GM12801 (cell line): ENCODE data around the gene DOCK9.

ENCODE experiments used
- TF ChIP-seq, protein P1 (sequence below): IDR thresholded peaks from one replicate; pipeline ENCODE4 v1.5.1; 2011; ENCODE audit warnings: control low read depth; ENCODE audit not compliant: insufficient read length; ENCODE audit errors: extremely low read depth

The DOCK9 gene

DNA sequence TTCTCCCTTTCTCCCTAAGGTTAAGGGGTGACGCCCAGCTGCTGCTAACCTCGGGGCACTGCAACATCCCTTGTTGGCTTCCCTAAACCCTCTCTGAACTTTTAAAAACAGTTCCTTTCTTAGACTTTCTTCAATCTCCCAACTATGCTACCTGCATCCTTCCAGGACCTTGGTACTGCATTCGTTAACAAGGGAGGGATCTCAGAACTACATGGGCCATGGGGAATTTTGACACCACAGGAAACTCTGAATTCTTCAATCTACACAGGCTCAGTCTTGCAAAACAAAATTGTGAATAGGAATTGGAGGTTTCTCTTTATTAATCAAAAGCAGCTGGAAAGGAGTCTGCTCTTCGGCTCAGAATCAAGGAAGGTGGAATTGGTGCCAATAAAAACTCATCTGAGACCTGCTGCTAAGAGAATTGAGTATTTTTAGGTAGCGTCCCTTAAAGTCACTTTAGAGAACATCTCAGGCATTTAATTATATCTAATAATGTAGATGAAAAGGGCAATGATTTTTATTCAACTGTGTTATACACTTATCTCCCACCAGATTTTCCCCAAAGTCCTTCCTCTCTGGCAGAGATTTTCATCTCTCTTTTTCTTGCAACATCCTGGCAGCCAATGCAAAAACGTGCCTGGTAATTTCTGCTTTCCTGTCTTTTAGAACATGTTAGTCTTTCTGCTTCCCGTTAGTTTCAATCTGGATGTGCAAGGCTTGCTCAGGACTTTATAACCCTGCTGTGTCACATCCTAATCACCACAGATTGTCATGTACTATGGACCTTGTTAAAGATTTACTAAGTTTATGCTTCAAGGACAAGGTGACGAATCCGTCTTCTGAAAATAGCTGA, 156.3 kb downstream of the DOCK9 start:
- TF ChIP-seq, protein P1, sequence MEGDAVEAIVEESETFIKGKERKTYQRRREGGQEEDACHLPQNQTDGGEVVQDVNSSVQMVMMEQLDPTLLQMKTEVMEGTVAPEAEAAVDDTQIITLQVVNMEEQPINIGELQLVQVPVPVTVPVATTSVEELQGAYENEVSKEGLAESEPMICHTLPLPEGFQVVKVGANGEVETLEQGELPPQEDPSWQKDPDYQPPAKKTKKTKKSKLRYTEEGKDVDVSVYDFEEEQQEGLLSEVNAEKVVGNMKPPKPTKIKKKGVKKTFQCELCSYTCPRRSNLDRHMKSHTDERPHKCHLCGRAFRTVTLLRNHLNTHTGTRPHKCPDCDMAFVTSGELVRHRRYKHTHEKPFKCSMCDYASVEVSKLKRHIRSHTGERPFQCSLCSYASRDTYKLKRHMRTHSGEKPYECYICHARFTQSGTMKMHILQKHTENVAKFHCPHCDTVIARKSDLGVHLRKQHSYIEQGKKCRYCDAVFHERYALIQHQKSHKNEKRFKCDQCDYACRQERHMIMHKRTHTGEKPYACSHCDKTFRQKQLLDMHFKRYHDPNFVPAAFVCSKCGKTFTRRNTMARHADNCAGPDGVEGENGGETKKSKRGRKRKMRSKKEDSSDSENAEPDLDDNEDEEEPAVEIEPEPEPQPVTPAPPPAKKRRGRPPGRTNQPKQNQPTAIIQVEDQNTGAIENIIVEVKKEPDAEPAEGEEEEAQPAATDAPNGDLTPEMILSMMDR, result no peak

DNA sequence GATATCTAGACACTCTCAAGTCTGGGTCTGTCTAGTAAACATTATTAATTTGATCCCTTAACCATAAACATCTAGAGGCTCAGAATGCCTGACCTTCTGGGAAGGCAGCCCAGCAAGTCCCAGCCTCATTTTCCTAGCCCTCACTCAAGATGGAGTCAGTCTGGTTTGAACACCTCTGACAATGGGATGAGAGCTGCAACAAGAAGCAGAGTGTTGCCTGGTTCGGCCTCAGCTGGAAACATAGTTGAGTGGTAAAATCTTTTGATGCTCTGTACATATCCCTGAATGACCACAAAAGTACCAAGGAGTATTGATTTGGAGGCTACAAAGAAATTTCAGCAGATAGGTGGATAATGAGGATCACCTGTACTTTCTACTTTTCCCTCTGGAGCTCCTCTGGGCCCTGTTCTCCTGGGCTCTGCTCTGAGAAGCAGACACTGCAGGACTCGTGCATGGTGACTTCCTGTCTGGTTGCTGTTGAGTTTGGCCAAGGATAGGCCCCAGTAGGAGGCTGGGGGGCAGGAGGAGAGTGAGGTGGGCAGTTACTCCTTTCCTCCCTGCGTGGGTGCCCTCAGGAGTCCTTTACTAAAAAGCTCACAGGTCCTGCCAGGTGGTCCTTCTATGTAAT, 157.0 kb downstream of the DOCK9 start:
- TF ChIP-seq, protein P1, result no peak

DNA sequence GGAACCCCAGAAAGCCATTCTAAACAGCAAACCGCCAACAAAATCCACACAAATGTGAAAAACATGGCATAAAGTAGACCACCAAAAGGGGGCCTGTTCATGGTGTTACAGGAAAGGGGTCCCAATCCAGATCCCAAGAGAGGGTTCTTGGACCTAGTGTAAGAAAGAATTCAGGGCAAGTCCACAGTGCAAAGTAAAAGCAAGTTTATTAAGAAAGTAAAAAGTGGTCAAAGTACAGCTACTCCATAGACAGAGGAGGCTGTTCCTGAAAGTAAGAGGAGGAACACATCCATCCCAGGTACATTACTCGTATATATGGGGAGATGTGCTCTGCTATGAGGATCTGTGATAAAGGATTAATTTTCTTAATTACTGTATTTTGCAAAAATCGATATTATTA, 157.6 kb downstream of the DOCK9 start:
- TF ChIP-seq, protein P1, result no peak

DNA sequence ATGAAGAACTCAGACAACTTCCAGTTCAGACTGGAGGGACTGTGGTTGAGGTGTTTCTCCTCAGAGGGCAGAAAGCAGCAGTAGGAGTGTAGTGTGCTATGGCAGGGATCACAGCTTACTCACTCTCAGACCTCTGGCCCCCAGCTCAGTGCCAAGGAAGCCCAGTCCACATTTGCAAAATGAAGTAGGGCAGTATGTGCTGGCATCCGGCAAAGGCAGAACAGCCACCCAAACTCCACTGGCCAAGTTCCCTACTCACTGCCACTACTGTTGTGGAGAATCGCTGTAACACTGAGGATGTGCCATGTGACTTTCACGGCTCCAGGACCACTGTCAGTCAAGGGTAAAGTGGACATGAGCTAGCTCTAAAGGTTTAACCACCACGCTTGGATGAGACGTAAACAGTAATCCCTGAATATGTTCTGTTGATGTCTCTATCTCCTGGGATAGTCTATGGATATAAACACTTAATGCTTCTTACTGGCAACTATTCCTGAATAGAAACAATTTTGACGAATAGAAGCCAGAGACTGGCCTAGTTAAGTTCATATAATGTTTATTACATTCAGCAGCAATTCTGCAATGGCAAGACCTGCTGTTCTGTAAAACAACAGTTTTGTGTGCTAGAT, 158.4 kb downstream of the DOCK9 start:
- TF ChIP-seq, protein P1, result no peak

DNA sequence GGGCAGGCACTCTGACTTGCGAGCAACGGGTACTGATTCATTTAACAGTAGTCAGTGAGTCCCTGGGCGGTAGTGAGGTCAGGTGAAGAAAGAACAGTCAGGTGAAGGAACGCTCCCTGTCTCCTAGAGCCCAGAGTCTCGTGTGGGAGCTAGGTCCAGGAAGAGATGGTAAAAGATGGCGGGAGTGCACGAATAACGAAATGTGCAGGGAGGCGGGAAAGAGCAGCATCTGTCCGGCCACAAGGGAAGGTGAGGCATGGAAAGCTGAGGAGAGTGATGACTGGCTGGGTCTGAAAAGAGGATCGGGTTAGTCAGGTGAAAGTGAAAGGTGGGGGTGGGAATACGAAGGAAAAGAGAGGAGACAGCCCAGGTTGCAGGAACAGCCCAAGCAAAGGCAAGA, 161.5 kb downstream of the DOCK9 start:
- TF ChIP-seq, protein P1, result no peak

DNA sequence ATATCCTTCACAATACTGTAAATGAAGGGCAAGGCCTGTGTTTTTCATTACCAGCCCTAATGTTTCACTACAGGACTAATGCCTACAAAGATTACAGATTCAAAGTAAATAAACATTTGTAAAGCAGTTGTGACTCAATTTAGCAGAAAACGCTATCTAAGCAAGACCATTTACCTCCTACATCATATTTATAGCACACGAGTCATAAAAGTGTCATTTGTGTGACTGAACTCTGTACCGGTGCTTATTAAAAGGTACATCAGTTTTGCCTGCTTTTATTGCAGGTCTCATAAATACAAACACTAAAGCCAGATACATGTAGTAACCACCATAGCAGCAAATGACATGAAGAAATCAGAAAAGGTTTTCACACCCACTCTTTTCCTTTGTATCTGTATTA, 163.9 kb downstream of the DOCK9 start:
- TF ChIP-seq, protein P1, result no peak

DNA sequence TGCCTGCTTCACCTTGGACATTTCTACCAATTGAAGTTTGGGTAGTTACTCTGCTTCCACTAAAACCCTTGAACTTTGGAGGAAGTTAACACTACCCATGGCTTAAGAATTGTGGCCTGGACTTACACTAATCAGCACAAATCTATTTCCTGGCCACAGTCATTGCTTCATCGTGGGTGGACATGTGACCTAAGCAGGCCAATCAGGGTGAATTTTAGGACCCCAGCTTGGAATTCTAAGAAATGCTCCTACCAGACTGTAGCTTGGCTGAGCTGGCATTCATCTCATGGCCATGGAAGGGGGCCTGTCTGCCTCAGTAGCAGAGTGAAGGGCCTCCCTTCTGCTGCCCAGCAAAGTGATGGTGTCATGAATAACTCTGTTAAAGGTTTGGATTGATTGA, 167.1 kb downstream of the DOCK9 start:
- TF ChIP-seq, protein P1, result no peak
